Fibroblast of pulmonary artery (primary cell): ENCODE measurements around the gene NXPE1.
A peak's percentile ranks its signal among the peaks of the same experiment; 100 is the strongest.

Experiments
- DNase-seq: peaks from one replicate; pipeline ENCODE4 v3.0.0-alpha.2; 2010; ENCODE audit warnings: low read depth
- H3K4me3 ChIP-seq: replicated peaks from 2 replicates; pipeline ENCODE4 v1.5.1; 2011; ENCODE audit warnings: low read depth, mild to moderate bottlenecking, control low read depth, low read length, moderate library complexity
- CTCF ChIP-seq: IDR thresholded peaks from 2 replicates; pipeline ENCODE4 v1.5.1; 2011; ENCODE audit warnings: mild to moderate bottlenecking, control low read depth, low read length, inconsistent platforms; ENCODE audit errors: missing control alignments

NXPE1 gene

DNA sequence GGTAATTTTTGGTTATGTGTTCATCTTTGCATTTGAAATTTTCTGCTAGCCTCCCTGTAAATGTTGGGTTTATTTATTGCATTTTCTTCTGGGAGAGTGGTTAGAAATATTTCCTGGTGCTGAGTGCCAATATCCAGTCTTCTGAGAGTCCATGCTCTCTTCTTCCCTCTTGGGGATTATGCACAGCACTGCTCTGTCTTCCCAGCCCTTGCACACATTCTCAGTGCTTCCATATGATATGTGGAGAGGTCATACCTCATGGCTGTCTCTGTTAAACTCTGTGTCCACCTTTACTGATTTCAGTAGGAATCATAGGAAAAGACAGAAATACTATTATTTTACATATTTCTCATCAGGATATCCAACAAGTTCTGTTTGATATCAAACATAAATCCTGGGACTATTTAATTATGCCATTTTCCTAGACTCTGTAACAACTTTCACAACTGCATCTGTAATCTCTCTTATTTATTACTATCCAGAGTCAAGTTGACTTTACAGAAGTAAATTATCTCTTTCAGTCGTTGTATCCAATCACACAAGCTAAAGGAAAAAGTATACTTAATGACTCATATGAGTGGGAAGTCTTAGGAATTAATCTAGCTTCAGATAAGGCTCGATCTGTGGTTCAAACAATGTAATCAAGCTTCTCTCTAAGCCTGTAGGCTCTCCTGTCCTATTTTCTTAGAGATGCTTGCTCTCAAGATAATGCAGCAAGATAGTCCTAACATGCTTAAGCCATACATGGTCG lies 2.7 kb upstream of the NXPE1 start:
- TF ChIP-seq CTCF, result peak; percentile 12
- no peak overlapping the region for H3K4me3 ChIP-seq
- peak; percentile 58 for DNase-seq

DNA sequence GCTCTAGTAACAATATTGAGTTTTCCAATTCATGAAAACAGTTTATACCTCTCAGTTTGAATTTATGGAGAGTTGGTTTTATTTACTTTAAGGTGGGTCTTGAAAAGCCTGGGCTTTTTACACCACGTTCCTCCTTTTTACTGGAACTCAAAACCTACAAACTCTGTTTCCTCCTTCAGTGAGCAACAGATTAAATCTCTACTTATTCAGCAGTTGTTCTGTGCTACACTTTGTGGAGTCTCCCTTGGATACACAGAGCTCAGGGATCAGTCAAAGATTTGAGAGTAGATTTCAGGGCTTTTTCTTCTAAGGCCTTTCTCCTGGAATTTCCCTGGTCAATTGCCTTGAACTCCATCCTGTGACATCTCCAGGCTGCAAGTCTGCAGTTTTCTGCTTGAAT lies 3.5 kb downstream of the NXPE1 start:
- TF ChIP-seq CTCF, result no peak
- H3K4me3 ChIP-seq, result no peak overlapping the region
- no peak for DNase-seq

DNA sequence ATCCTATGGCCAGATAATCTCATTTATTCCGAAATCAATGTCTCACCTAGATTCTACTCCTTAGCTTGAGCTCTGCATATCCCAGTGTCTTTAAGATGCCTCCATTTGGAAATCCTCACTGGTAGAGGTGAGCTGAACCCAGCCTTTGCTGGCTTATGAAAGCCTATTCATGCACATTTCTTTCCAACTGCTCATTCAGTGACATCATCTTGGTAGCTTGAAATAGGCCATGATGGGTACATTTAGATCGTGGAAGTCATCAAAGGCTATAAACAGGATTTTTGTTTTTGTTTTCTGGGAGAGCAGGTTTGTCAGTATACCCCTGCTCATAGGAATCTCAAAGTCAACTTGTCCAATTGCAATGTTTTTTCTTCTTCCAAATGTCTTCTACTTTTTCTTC lies 6.0 kb downstream of the NXPE1 start:
- no peak for TF ChIP-seq CTCF
- peak; percentile 8 for DNase-seq
- no peak overlapping the region for H3K4me3 ChIP-seq

GRCh38 chr11:114551060-114551459 lies 8.6 kb downstream of the NXPE1 start:
- DNase-seq, result no peak
- TF ChIP-seq CTCF, result no peak
- H3K4me3 ChIP-seq, result no peak overlapping the region

- no peak overlapping the region for H3K4me3 ChIP-seq
- DNase-seq, result no peak
- TF ChIP-seq CTCF, result no peak
Measured at GRCh38 chr11:114525682-114526081, 34.0 kb downstream of the NXPE1 start.

DNA sequence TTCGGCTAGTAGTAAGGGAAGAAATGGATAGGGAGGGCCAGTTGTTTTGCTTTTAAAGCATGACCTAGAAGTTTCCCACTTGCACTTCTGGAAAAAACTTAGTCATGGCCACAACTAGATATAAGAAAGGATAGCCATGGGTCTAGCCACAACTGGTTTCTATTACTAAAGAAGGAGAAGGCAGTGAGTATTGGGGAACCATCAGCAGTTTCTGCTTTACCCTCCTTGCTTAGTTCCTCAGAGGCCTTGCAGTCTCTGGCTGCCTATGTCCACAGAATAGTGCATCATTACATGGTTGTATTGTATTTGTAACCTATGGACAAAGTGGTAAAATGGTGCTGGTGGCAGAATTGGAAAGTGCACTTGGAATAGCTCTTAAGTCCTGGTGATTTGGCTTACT lies 35.6 kb downstream of the NXPE1 start:
- no peak for TF ChIP-seq CTCF
- no peak for DNase-seq
- H3K4me3 ChIP-seq, result no peak overlapping the region

DNA sequence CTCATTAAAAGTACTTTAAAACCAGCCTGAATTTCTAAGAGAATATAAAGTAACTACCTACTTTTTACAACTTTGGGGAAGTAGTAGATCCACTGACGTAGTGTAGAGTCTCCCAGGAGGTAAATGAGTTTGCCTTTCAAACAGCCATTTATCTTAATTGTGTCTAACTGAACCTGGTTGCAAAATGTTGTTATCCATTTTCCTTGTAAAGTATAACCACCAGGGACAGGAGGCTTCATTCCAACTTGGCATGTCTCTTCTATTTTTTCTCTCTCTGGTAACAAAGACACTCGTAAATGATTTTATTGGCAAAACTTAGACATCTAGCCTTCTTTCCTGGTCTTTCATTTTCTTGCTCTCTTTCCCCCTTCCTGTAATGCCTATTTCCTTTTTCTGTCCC lies 36.9 kb downstream of the NXPE1 start:
- H3K4me3 ChIP-seq, result no peak overlapping the region
- no peak for TF ChIP-seq CTCF
- no peak for DNase-seq
